ENCODE results near the gene PKIG. TPM values are rescaled to one million over a fixed set of nuclear protein-coding genes. Genes with fewer than 3 reads are reported as not detected.

PKIG gene
- total RNA-seq, 4 donors from 2014 or later, result 70.2 to 98.0 (median 77.7) TPM

DNA sequence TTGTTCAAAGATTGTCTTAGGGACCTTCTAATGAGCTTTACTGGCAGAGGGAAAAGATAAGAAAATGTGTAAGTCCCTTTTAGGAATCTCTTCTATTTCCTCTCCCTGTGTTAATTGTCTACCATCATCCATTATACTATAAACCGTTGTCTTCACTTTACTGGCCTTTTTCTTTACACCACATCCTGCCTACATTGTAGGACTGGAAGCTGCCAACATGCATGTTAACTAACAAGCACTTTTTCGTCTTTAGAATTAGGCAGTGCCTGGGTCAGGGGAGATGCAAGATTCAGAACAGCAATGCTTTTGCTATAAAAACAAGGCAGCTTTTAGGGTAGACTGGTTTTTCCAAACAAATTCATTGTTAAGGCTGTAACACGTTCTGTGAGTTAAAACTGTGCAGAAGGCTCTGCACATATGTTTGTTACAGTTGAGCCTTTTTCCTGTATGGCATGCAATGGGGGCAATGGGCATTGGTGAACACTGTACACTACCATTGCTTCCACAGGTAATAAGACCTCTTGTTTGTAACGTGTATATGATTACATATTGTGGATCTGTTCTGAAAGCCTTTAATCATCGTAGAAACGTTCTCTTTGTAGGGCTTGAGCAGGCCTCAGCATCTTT, 10.9 kb upstream of the PKIG start:
- TF ChIP-seq, protein P1, sequence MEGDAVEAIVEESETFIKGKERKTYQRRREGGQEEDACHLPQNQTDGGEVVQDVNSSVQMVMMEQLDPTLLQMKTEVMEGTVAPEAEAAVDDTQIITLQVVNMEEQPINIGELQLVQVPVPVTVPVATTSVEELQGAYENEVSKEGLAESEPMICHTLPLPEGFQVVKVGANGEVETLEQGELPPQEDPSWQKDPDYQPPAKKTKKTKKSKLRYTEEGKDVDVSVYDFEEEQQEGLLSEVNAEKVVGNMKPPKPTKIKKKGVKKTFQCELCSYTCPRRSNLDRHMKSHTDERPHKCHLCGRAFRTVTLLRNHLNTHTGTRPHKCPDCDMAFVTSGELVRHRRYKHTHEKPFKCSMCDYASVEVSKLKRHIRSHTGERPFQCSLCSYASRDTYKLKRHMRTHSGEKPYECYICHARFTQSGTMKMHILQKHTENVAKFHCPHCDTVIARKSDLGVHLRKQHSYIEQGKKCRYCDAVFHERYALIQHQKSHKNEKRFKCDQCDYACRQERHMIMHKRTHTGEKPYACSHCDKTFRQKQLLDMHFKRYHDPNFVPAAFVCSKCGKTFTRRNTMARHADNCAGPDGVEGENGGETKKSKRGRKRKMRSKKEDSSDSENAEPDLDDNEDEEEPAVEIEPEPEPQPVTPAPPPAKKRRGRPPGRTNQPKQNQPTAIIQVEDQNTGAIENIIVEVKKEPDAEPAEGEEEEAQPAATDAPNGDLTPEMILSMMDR (IDR thresholded peaks at IDR 0.05; ENCODE audit: low read depth), result no peak

DNA sequence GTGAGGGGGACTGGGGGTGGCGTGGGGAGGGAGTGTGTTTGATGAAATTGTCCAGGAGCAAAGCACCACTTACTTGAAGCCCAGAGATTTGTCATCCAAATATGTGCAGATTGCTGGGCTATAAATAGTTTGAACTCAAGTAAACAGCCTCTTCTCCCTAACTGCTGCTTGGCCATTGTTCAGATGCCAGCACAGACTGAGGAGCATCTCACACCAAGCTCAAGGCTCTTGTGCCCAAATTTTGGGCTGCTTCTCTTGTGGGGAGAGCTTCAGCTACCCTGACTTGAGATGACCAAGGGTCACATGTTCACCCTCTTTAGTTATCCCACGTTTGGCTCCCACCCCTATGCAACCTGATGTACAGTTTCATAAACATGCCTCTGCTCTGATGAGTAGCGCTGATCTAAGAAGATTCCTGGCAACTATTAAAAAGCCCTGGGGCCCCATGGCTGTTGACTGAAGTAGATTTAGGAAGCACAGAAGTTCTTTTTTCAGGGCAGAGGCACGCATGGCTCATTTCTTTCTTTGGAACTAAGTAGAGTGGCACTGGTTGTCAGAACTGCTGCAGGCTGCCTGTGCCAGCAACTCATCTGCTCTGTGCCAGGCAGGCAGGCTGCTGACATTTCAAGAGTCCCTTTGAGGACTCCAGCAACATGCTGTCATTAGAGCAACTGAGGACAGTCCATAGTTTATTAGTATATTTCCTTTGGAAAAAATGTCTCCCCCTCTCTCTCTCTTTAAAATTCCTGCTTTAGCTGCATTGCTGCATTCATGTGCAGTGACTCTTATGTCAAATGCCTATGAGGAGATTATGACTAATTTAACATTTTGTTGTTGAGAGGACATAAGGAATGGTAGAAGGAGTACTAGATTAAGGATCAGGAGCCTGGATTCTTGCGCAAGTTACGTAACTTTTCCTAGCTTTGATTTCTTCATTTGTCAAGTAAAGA, 9.6 kb upstream of the PKIG start:
- TF ChIP-seq, protein P1 (IDR thresholded peaks at IDR 0.05; ENCODE audit: low read depth), result no peak

DNA sequence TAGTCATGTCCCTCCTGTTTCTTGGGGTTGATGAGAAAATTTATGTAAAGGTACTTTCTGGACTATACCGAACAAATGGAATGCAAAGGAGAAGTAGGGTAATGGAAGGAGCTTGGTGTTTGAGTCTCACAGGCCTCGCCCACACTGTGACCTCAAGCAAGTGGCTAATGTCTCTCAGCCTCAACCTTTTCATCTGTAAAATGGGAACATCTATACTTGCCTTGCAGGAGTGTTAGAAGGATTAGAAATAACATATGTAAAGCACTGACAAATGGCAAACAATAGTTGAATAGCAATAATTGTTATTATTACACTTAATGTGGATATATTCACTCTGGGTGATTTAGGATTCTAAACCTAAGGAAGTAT, 8.9 kb upstream of the PKIG start:
- TF ChIP-seq, protein P1 (IDR thresholded peaks at IDR 0.05; ENCODE audit: low read depth), result no peak

DNA sequence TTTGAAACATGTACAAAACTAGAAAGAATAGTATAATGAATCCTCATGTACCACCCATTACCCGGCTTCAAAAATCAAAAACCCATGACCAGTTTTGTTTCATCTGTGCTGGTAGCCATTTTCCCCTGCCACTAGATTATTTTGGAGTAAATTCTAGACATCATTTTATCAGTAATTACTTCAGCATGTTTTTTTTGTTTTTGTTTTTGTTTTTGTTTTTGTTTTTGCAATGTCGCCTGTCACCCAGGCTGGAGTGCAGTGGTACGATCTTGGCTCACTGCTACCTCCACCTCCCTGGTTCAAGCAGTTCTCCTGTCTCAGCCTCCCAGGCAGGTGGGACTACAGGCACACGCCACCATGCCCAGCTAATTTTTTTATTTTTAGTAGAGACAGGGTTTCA, 8.0 kb upstream of the PKIG start:
- TF ChIP-seq, protein P1 (IDR thresholded peaks at IDR 0.05; ENCODE audit: low read depth), result no peak

DNA sequence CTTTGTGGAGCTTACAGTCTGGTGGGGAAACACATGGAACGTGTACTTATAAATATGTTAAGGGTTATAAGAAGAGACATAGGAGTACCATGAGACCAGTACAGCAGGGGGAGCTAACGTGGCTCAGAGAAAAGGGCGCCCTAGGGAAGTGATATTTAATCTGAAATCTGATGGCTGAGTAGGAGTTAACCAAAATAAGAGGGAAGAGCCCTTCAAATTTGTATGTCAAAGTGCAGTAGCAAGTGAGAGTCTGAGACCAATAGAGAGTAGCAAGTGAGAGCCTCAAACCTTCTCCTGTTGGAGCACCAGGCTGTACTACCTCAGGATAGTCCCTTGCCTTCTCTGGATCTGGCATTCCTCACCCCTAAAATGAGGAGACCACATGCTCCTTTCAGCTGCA, 6.1 kb upstream of the PKIG start:
- TF ChIP-seq, protein P1 (IDR thresholded peaks at IDR 0.05; ENCODE audit: low read depth), result no peak

DNA sequence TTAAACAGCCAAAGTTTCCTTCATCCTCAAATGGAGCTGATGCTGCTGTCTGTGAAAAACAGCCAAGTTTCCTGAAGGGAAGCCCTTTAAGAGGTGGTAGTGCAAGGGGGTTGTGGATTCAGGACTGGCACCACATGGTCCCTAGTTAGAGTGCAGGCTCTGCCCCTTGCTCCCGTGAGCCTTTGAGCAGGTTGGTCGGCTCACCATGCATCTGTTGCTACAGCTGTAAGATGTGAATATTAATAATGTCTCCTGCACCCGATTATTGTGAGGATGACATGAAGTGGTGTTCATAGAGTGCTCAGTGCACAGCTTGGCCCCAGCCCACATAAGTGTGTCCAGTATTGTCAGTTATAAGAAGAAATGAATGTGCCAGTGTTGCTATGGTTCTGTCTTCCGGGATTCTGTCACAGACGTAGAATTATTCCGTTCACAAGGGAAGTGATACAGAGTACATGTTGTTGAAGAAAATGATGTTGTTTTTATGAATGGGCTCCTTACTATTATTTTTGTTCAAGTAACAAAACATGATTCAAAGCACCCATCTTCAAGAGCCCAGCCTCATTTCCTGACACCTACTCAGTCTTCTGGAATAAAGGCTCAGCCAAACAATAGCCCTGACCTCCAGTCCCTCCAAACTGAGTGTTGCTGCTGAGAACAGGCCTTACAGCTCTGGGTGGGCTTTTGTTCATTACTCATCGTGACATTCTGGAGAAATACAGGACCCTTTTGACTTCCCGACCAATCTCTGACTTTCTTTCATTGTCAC, 2.9 kb upstream of the PKIG start:
- TF ChIP-seq, protein P1 (IDR thresholded peaks at IDR 0.05; ENCODE audit: low read depth), result no peak

Data from subcutaneous adipose tissue (tissue), 4 donors.